T-helper 2 cell treated with Interferon-gamma antibody and Interleukin-4, amounts not matched to agents 5 μg/mL and 100 μg/mL, for 36 hours (primary cell): ENCODE data around the gene KLF6.

Experiments used
- DNase-seq: peaks from one replicate; pipeline ENCODE4 v3.0.0; 2021; ENCODE audit warnings: low spot score
- H3K27ac Mint-ChIP-seq: one replicate; pipeline ENCODE4 v1.8.0; 2021; ENCODE audit warnings: mild to moderate bottlenecking, mixed read lengths
- H3K27me3 Mint-ChIP-seq: one replicate; pipeline ENCODE4 v1.8.0; 2021; ENCODE audit warnings: low read depth, mixed read lengths
- H3K36me3 Mint-ChIP-seq: one replicate; pipeline ENCODE4 v1.8.0; 2021; ENCODE audit warnings: low read depth, mixed read lengths
- H3K4me1 Mint-ChIP-seq: one replicate; pipeline ENCODE4 v1.8.0; 2021; ENCODE audit warnings: low read depth, mixed read lengths
- H3K4me3 Mint-ChIP-seq: one replicate; pipeline ENCODE4 v1.8.0; 2022; ENCODE audit warnings: mild to moderate bottlenecking, moderate library complexity, mixed read lengths
- H3K9me3 Mint-ChIP-seq: one replicate; pipeline ENCODE4 v1.8.0; 2021; ENCODE audit warnings: mixed read lengths

KLF6 gene

DNA sequence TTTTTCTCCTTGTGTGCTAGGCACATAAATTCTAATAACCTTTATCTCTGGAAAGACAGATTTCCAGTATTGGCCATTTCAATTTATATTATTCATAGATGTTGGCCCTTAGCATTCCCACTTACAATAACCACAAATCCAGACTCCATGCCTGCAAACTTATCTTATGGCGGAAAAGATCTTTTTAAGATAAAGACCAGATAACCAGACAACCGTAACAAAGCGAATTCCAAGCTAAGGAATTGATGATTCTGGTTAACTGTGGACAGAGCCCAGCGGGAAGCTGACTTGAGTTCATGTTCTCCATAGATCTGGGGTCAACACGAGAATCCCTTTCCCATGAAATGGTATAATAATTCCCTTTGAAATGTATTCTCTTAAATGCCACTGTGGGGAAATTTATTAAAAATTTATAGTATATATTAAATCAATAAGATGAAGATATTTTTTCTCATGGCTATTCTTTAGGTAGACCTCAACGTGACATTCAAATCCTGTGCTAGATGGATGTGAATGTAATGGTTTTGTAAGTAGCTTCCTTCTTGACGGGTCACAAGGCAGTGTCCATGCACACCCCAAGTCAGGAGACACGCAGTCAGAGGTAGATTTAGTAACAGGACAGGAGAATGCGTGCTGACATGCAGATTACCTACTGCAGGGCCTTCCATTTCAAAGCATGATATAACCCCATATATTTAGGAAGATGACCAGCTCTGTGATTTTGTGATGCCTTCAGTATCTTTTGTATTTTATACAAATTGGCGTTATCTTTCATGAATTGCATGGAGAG is 37.7 kb upstream of the KLF6 start:
- H3K36me3 Mint-ChIP-seq: no peaks in the 10 kb centered on the region
- no peak overlapping the region for H3K27ac Mint-ChIP-seq
- H3K27me3 Mint-ChIP-seq: no peaks in the 10 kb centered on the region
- H3K4me1 Mint-ChIP-seq: peaks cover 2% of the 10 kb centered on the region
- no peaks in the 10 kb centered on the region for H3K9me3 Mint-ChIP-seq
- no peak for DNase-seq
- H3K4me3 Mint-ChIP-seq: no peak overlapping the region

DNA sequence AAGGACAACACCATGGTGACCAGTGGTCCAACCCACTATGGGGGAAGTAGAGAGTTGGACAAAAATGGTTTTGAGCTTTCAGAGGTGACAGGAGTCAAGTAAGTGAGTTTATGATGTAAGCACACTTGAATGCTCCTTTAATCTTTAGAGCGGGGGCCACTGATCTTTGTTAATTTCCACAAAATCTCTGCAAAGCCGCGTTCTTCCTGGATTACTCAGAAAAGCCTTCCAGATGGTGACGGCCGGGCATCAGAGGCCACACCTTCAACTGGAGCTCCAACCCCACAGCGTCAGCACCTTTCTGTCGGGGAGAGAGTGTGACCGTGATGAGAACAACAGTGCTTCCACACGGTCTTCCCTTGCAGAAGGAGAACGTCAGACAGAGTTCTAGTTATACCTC is 35.2 kb upstream of the KLF6 start:
- Mint-ChIP-seq H3K4me1 (peaks cover 2% of the 10 kb centered on the region), H3K36me3 (no peaks in the 10 kb centered on the region), H3K9me3 (no peaks in the 10 kb centered on the region), H3K4me3 (no peak overlapping the region), H3K27me3 (no peaks in the 10 kb centered on the region), H3K27ac (no peak overlapping the region)
- no peak for DNase-seq

DNA sequence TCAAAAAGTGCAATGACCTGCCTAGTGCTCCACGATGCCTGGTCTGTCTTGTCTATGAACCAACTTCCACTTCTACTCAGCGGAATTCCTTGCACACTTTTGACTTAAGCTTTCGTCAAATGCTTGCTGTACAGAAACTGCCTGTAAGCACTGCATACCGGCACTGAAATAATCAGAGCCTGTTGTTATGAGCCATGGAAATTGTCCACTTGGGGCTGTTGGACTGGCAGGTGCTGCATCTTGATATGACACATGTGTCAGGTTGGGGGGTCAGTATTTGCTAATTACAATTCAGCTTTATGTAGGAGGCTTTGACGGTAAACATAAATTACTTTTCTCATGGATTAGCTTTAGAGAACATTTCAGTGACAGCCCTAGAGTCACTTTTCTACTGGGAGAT is 32.0 kb upstream of the KLF6 start:
- Mint-ChIP-seq H3K27ac (no peak overlapping the region), H3K4me1 (peaks cover 23% of the 10 kb centered on the region), H3K27me3 (no peaks in the 10 kb centered on the region), H3K9me3 (no peaks in the 10 kb centered on the region), H3K36me3 (no peaks in the 10 kb centered on the region), H3K4me3 (no peak overlapping the region)
- no peak for DNase-seq

DNA sequence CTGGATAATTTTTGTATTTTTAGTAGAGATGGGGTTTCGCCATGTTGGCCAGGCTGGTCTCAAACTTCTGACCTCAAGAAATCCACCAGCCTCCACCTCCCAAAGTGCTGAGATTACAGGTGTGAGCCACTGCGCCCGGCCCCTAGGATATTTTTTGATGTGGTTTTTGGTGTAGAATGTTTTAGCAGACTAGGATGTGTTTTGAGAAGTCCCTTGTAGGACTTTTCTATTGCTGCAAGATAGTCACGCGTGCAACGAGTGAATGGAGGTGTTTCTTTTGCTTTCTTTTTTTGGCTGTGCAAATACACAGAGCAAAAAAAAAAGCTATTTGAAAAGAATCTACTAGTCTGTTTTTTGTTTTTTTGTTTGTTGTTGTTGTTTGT is 29.8 kb upstream of the KLF6 start:
- Mint-ChIP-seq H3K4me3 (no peak overlapping the region), H3K27ac (peak overlapping the region; percentile 11)
- DNase-seq: no peak

DNA sequence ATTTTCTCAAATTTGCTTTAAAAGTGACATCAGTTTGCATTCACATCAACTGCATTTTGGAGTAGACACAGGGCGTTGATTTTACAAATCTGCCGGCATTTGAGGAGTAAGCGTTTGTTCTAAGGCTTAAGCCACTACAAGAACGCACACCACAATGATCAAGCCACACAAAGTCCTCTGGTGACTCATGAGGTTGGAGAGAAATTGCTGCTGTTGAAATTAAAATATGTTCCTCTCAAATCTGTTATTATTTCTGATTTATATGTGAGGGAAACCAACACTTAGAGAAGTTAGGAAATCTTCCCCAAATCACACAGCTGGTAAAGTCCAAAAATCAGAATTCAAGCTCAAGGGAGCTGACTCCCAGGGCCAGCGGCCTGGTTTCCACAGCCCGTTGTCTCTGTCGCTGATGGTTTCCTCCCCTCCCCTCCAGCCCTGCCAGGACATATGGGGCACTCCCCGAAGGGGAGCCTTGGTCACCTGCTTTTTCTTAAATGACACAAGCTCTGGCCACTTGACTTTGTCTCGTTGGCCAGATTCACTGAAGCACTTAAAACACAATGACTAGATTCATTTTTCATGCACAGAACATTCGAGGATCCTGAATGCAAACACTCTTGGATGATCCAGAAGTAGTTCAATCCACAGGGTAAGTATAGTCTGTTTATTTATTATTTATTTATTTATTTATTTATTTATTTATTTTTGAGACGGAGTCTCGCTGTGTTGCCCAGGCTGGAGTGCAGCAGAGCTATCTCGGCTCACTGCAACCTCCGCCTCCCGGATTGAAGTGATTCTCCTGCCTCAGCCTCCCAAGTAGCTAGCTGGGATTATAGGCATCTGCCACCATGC is 29.2 kb upstream of the KLF6 start:
- Mint-ChIP-seq H3K9me3 (no peaks in the 10 kb centered on the region), H3K27ac (no peak overlapping the region), H3K4me1 (peaks cover 45% of the 10 kb centered on the region), H3K27me3 (no peaks in the 10 kb centered on the region), H3K4me3 (no peak overlapping the region), H3K36me3 (peaks cover 2% of the 10 kb centered on the region)
- DNase-seq: no peak

More for the DNA sequence above, 29.8 kb upstream of the KLF6 start:
- Mint-ChIP-seq H3K36me3 (peaks cover 2% of the 10 kb centered on the region), H3K27me3 (no peaks in the 10 kb centered on the region), H3K4me1 (peaks cover 39% of the 10 kb centered on the region), H3K9me3 (no peaks in the 10 kb centered on the region)

DNA sequence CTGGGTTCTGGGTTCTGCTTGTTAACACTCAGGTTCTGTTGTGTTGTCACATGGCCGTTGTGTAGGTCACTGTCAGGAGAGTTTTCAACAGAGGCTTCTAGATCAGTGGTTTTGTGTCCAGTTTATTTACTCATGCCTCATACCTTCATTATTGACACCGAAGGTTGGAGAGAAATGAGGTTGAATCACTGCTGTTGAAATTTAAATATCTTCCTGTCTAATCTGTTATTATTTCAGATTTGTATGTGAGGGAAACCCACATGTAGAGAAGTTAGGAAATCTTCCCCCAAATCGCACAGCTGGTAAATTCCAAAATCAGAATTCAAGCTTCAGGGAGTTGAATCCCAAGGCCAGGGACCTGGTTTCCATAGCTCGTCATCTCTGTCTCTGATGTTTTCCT is 28.3 kb upstream of the KLF6 start:
- Mint-ChIP-seq H3K27ac (peak overlapping the region; percentile 37), H3K4me3 (no peak overlapping the region), H3K27me3 (no peaks in the 10 kb centered on the region), H3K9me3 (no peaks in the 10 kb centered on the region), H3K36me3 (peaks cover 2% of the 10 kb centered on the region), H3K4me1 (peaks cover 54% of the 10 kb centered on the region)
- no peak for DNase-seq

DNA sequence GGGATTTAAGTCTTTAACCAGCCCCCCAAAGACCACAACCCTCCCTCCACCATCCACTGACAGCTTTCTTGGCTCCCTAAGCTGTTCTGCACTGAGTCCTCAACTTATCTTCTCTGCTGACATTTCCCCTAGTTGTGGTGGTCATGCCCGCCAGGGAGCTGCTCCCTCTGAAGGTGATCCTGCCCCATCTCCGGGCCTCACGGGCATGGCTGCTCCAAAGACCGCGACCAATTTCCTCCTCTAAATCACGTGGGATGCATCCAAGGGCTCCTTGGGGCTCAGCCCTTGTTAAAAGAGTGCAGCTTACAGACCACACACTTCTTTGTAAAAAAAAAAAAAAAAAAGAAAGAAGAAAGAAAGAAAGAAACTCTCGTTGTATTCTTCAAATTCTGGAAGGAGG is 27.1 kb upstream of the KLF6 start:
- H3K27ac Mint-ChIP-seq: peak overlapping the region; percentile 98
- no peaks in the 10 kb centered on the region for H3K27me3 Mint-ChIP-seq
- peaks cover 64% of the 10 kb centered on the region for H3K4me1 Mint-ChIP-seq
- no peaks in the 10 kb centered on the region for H3K9me3 Mint-ChIP-seq
- peaks cover 2% of the 10 kb centered on the region for H3K36me3 Mint-ChIP-seq
- no peak for DNase-seq
- peak overlapping the region; percentile 71 for H3K4me3 Mint-ChIP-seq

DNA sequence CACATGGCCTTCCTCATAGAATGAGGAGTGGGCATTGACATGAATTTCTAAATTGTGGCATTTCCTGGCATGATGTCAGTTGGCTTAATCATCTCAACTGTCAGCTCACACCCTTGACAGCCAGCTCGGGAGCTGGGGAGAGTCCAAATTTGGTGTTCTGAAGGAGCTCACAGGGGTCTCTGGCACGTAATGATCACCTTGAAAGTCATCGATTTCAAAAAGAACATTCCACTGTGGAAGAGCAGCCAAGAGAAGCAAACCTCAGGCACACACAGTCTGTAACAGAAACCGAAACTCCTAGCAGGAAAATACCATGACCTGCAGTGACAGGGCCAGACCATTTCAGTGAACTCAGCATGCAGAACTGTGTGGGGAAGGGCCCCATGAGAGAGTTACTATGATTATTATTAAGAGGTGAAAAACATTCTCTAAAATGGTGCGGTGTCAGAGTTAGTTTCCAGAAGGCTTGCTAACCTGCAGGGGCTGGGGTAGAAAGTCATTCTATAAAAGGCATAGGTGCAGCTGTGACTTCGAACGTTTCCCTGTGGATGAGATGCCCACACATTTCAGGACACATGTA is 26.4 kb upstream of the KLF6 start:
- peaks cover 2% of the 10 kb centered on the region for H3K36me3 Mint-ChIP-seq
- H3K27me3 Mint-ChIP-seq: no peaks in the 10 kb centered on the region
- H3K4me1 Mint-ChIP-seq: peaks cover 71% of the 10 kb centered on the region
- peak; percentile 74 for DNase-seq
- peak overlapping the region; percentile 98 for H3K27ac Mint-ChIP-seq
- no peaks in the 10 kb centered on the region for H3K9me3 Mint-ChIP-seq
- peak overlapping the region; percentile 71 for H3K4me3 Mint-ChIP-seq

DNA sequence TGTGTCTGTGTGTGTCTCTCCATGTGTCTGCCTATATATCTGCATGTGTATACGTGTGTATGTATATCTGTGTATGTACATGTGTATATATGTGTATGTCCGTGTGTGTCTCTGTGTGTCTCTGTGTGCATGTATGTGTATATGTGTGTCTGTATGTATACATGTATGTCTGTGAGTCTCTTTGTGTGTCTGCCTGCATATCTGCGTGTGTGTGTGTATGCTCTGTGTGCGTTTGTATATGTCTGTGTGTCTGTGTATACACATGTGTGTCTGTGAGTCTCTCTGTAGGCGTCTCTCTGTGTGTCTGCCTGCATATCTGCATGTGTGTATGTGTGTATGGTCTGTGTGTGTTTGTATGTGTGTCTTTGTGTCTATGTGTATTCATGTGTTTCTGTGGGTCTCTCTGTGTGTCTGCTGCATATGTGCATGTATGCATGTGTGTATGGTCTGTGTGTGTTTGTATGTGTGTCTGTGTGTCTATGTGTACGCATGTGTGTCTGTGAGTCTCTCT is 23.7 kb upstream of the KLF6 start:
- Mint-ChIP-seq H3K27me3 (no peaks in the 10 kb centered on the region), H3K36me3 (peaks cover 2% of the 10 kb centered on the region), H3K27ac (peak overlapping the region; percentile 98), H3K9me3 (no peaks in the 10 kb centered on the region), H3K4me3 (peak overlapping the region; percentile 10), H3K4me1 (peaks cover 87% of the 10 kb centered on the region)
- DNase-seq: no peak

DNA sequence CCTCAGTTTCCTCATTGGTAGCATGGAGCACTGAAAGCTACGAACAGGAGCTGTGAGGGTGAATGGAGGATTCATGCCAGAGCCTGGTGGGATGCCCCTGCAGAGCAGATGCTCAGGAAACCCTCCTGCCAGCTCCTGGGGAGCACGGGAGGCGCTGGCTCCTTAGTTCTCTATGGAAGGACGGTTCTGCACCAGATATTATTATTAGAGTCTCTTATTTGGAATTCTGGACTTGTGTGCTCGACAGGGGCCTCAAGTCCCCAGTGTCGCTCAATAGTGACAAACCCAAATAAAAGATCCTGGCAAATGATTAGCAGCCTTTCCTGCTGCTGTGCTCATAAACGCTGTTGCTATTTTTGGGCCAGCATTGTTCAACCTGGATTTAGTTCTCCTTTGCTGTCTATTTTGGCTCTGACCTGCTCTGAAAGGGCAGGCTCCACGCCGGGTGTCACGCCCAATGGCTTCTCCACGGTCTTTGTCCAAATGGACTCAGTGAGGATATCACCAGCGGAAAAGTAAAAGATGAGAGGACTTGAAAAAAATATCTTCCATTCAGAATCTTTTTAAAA is 23.0 kb upstream of the KLF6 start:
- peaks cover 2% of the 10 kb centered on the region for H3K36me3 Mint-ChIP-seq
- DNase-seq: no peak
- peak overlapping the region; percentile 98 for H3K27ac Mint-ChIP-seq
- H3K27me3 Mint-ChIP-seq: no peaks in the 10 kb centered on the region
- H3K4me3 Mint-ChIP-seq: peak overlapping the region; percentile 77
- no peaks in the 10 kb centered on the region for H3K9me3 Mint-ChIP-seq
- H3K4me1 Mint-ChIP-seq: peaks cover 86% of the 10 kb centered on the region

DNA sequence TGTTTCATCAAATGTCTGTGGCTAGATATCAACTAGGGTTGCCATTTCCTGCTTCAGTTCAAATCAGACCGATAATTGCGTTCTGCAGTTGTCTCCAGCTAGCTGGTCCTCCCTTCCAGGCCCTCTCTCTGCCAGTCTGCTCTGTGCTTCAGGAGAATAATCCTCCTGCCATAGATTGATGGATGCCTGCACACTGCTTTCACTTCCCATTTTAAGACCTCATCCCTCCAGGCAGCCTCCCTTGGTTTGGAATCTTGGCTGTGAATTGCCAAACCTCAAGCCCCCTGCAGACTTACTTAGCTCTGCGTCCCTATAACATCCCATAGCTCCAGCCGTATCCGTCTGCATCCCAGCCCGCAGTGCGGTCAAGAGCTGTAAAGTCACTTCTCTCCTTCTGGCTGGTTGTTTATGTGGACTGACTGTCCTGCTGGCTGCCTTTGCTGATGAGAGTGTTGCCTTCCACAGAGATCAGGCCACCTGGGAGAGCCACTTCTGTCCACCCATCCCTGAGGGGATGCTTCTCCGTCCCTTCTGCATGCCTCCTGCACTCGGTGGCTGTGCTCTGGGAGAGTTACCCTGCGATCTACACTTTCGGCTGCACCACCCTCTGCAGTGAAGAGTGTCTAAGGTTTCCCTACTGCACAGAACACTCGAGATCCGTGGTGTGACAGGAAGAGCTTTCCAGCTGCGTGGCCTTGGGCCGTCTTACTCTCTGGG is 22.4 kb upstream of the KLF6 start:
- Mint-ChIP-seq H3K27ac (peak overlapping the region; percentile 98), H3K27me3 (no peaks in the 10 kb centered on the region), H3K4me1 (peaks cover 83% of the 10 kb centered on the region), H3K4me3 (peak overlapping the region; percentile 77), H3K9me3 (no peaks in the 10 kb centered on the region), H3K36me3 (peaks cover 2% of the 10 kb centered on the region)
- DNase-seq: no peak

DNA sequence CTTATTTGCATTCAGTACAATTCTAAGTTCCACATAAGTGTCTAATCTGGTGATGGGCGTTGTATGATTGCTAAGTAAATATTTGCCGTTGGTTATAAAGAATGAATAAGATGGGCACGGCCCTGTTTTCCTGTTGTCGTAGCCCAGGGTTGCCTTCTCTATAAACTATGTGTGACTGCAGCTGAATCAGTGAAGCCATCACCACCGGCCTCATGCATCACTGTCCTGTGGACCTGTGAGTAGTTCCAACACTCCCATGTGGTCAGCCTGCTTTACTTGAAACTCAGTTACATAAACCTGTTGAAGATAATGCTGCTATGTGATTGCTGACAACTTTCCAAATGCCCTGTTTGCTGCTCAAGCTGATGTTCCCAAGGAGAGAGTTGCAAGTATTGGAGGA is 21.6 kb upstream of the KLF6 start:
- Mint-ChIP-seq H3K27me3 (no peaks in the 10 kb centered on the region), H3K36me3 (peaks cover 2% of the 10 kb centered on the region), H3K9me3 (no peaks in the 10 kb centered on the region), H3K4me1 (peaks cover 75% of the 10 kb centered on the region), H3K27ac (peak overlapping the region; percentile 98), H3K4me3 (peak overlapping the region; percentile 77)
- DNase-seq: no peak

DNA sequence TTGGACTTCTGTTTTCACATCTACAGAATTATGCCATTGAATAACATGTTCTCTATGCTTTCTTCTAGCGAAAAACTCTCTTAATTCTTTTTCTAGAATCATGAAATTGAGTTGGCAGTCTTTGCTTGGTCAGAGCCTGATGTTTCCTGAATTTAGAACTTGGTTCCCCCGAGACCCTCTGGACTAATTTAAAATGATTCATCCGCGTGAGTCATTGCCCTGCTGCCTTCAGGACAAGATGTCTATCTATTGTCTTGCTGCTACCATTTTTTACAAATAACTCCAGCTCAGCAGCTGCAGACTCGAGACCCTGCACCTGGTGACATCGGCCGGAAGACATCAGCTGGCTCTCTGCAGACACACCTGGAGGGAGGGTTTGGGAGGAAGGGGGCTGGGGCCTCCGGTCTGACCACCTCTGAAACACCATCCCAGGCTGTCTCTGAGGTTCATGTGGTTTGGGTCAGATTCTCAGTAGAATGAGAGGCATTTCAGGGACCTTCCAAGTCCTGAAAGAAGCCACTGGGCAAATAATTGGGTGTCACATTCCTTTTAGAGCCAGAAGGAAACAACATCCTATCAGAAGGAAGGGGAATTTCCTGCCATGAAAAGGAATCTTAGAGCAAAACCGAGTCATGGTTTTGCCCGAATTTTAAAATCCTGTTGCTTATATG is 20.9 kb upstream of the KLF6 start:
- Mint-ChIP-seq H3K36me3 (peaks cover 2% of the 10 kb centered on the region), H3K27ac (peak overlapping the region; percentile 98), H3K27me3 (no peaks in the 10 kb centered on the region), H3K9me3 (no peaks in the 10 kb centered on the region), H3K4me3 (peak overlapping the region; percentile 77), H3K4me1 (peaks cover 74% of the 10 kb centered on the region)
- DNase-seq: peak; percentile 59
